ENCODE measurements around the gene HAAO. TPM values are rescaled to one million over a fixed set of nuclear protein-coding genes. Genes with fewer than 3 reads are reported as not detected.

HAAO gene
- total and polyA plus RNA-seq, 2 of the 13 experiments (the other 11 are each of a cell fraction or from before 2014, with no cell fraction given) = 36.1 to 42.7 TPM

GRCh38 chr2:42810971-42811811 lies 18.8 kb upstream of the HAAO start:
- H3K4me2 ChIP-seq (ENCODE audit: low read depth, low read length) = peak overlapping the region; percentile 98
- H2AFZ ChIP-seq (ENCODE audit: low read length) = peak overlapping the region; percentile 51
- peak; percentile 5; the same call in 2 of the 3 replicates for ATAC-seq
- H3K9me3 ChIP-seq (ENCODE audit: low read length) = no peaks in the 10 kb centered on the region
- intact Hi-C loops (cut with micrococcal nuclease; ENCODE audit: unreplicated experiment) (loop anchor here (2.0 kb wide), 1 partner anchor 786 kb away; the partner anchor contains the start of gene THADA), in situ Hi-C loops (cut with HindIII; ENCODE audit: extremely low pct_ligation_motif_present, low pct_unique_long_range_greater_than_20kb) (no loop called here)
- no peaks in the 10 kb centered on the region; a peak in 1 of 5 replicates for H3K27me3 ChIP-seq (ENCODE audit: control insufficient read depth in 1 of 2, insufficient read depth in 2 of 2, low read length in 2 of 2)
- no peaks in the 10 kb centered on the region for H3K36me3 ChIP-seq (replicated peaks in 1 of 2; ENCODE audit: control insufficient read depth in 1 of 2, insufficient read depth in 2 of 2, low read length in 2 of 2)
- DNase-seq (ENCODE audit: low spot score) = peak; percentile 61
- peak; percentile 23 for FAIRE-seq
- H3K4me1 ChIP-seq (ENCODE audit: insufficient read depth, low read length) = peaks cover 19% of the 10 kb centered on the region
- no peaks in the 10 kb centered on the region for H4K20me1 ChIP-seq (ENCODE audit: insufficient read depth, low read length)
- H3K9ac ChIP-seq (ENCODE audit: insufficient read depth, low read depth, low read length) = peak overlapping the region; percentile 96
- no peaks in the 10 kb centered on the region for H3K79me2 ChIP-seq (ENCODE audit: insufficient read depth, low read length)
- peak overlapping the region; percentile 98 for H3K27ac ChIP-seq (ENCODE audit: extremely low read length, insufficient read depth, low read length)
- CTCF ChIA-PET (ENCODE audit: low intra/inter-chr PET ratio, low total read pairs) = interaction anchor here (1.8 kb wide), 1 partner anchor 16 kb away, joined by 5 read pairs; no protein-coding TSS in a partner anchor
- peak overlapping the region; percentile 79 to 93 (median 80) for H3K4me3 ChIP-seq (replicated peaks in 1 of 3; ENCODE audit: insufficient read depth in 1 of 3, low read depth in 2 of 3, low read length in 3 of 3)
- 2% methylated on average over 40 of the region's 51 CpGs for WGBS (ENCODE audit: low lambda C conversion rate)
- TSS peak; percentile 83 for BruUV-seq (replicated peaks)
- POLR2A ChIA-PET = interaction anchor here (0.6 to 6.1 kb wide), 23 partner anchors 8 to 785 kb away, joined by 3 to 287 read pairs (median 5); partner anchors contain the start of genes HAAO, THADA and ZFP36L2
- TF ChIP-seq ARID2 (CRISPR knock-in tag; IDR thresholded peaks at IDR 0.05; ENCODE audit: borderline replicate concordance) (0 out of 2 replicates have a peak, but pooled peaks have one; percentile 38), DMAP1 (CRISPR knock-in tag; IDR thresholded peaks at IDR 0.05) (peak; percentile 13; the same call in 1 of the 2 replicates), PRDM10 (CRISPR knock-in tag; IDR thresholded peaks at IDR 0.05; ENCODE audit: low read depth) (no peak), ZNF3 (CRISPR knock-in tag; IDR thresholded peaks at IDR 0.05) (no peak), RFX1 (IDR thresholded peaks at IDR 0.05) (no peak), ONECUT2 (CRISPR knock-in tag; IDR thresholded peaks at IDR 0.05) (no peak), NBN (conservative IDR thresholded peaks at IDR 0.05) (no peak), RFX5 (IDR thresholded peaks at IDR 0.05; ENCODE audit: low read depth, low read length) (no peak), ZNF280D (CRISPR knock-in tag; IDR thresholded peaks at IDR 0.05) (no peak), DBP (CRISPR knock-in tag; IDR thresholded peaks at IDR 0.05; ENCODE audit: not compliant biosample characterization) (peak; percentile 78), ZNF766 (CRISPR knock-in tag; IDR thresholded peaks at IDR 0.05; ENCODE audit: borderline replicate concordance) (no peak), CREBL2 (CRISPR knock-in tag; IDR thresholded peaks at IDR 0.05; ENCODE audit: borderline replicate concordance) (no peak), ZNF724P (CRISPR knock-in tag; IDR thresholded peaks at IDR 0.05; ENCODE audit: borderline replicate concordance) (no peak), BRD4 (CRISPR knock-in tag; IDR thresholded peaks at IDR 0.05) (no peak; the same call in 1 of the 2 replicates), SMC3 (IDR thresholded peaks at IDR 0.05; ENCODE audit: low read length) (no peak), NFE2 (CRISPR knock-in tag; IDR thresholded peaks at IDR 0.05) (no peak)
